Measurements from ENCODE around the gene NRARP. TPM values are rescaled to one million over a fixed set of nuclear protein-coding genes. Genes with fewer than 3 reads are reported as not detected.

NRARP gene
- total and polyA plus RNA-seq, 2 experiments from 2014 or later: 4.0 to 55.1 TPM

DNA sequence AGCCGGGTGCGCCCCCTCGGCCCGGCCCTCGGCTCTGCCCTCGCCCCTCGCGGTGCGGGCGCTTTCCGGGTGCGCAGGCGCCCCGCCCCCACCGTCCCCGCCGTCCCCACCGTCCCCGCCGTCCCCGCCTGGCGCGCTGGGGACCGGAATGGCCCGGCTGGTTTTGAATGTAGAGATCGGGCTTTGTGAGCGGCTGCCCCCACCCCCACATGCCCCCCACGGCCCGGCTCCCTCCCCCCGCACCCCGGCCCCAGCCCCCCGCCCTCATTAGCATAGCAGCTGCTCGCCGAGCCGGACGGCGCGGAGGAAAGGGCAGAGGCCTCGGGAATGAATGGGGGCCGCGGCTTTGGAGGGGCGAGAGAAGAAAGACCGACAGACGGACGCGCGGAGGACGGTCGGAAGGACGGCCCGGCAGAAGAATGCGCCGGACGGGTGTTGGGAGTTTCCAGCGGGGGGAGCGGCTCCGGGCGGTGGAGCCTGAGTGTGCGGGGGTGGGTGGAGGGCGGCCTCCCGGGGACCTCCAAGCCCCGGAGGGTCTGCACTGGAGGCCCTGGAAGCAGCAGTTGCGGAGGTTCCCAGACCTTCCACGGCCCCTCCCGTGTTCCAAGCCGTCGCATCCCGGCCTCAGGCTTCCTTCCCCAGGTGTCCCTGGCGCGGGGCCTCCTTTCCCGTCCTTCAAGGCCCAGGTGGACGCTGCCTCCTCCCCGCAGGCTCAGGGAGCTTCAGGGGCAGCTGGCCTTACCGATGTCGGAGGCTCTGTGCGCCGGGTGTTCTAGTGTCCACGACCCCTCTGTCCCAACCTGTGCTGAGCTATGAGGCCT, 6.0 kb downstream of the NRARP start (continued):
- TF ChIP-seq, protein P1, sequence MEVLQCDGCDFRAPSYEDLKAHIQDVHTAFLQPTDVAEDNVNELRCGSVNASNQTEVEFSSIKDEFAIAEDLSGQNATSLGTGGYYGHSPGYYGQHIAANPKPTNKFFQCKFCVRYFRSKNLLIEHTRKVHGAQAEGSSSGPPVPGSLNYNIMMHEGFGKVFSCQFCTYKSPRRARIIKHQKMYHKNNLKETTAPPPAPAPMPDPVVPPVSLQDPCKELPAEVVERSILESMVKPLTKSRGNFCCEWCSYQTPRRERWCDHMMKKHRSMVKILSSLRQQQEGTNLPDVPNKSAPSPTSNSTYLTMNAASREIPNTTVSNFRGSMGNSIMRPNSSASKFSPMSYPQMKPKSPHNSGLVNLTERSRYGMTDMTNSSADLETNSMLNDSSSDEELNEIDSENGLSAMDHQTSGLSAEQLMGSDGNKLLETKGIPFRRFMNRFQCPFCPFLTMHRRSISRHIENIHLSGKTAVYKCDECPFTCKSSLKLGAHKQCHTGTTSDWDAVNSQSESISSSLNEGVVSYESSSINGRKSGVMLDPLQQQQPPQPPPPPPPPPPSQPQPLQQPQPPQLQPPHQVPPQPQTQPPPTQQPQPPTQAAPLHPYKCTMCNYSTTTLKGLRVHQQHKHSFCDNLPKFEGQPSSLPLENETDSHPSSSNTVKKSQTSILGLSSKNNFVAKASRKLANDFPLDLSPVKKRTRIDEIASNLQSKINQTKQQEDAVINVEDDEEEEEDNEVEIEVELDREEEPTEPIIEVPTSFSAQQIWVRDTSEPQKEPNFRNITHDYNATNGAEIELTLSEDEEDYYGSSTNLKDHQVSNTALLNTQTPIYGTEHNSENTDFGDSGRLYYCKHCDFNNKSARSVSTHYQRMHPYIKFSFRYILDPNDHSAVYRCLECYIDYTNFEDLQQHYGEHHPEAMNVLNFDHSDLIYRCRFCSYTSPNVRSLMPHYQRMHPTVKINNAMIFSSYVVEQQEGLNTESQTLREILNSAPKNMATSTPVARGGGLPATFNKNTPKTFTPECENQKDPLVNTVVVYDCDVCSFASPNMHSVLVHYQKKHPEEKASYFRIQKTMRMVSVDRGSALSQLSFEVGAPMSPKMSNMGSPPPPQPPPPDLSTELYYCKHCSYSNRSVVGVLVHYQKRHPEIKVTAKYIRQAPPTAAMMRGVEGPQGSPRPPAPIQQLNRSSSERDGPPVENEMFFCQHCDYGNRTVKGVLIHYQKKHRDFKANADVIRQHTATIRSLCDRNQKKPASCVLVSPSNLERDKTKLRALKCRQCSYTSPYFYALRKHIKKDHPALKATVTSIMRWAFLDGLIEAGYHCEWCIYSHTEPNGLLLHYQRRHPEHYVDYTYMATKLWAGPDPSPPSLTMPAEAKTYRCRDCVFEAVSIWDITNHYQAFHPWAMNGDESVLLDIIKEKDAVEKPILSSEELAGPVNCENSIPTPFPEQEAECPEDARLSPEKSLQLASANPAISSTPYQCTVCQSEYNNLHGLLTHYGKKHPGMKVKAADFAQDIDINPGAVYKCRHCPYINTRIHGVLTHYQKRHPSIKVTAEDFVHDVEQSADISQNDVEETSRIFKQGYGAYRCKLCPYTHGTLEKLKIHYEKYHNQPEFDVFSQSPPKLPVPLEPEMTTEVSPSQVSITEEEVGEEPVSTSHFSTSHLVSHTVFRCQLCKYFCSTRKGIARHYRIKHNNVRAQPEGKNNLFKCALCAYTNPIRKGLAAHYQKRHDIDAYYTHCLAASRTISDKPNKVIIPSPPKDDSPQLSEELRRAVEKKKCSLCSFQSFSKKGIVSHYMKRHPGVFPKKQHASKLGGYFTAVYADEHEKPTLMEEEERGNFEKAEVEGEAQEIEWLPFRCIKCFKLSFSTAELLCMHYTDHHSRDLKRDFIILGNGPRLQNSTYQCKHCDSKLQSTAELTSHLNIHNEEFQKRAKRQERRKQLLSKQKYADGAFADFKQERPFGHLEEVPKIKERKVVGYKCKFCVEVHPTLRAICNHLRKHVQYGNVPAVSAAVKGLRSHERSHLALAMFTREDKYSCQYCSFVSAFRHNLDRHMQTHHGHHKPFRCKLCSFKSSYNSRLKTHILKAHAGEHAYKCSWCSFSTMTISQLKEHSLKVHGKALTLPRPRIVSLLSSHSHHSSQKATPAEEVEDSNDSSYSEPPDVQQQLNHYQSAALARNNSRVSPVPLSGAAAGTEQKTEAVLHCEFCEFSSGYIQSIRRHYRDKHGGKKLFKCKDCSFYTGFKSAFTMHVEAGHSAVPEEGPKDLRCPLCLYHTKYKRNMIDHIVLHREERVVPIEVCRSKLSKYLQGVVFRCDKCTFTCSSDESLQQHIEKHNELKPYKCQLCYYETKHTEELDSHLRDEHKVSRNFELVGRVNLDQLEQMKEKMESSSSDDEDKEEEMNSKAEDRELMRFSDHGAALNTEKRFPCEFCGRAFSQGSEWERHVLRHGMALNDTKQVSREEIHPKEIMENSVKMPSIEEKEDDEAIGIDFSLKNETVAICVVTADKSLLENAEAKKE (CRISPR knock-in tag; IDR thresholded peaks at IDR 0.05): no peak
- TF ChIP-seq, protein P2, sequence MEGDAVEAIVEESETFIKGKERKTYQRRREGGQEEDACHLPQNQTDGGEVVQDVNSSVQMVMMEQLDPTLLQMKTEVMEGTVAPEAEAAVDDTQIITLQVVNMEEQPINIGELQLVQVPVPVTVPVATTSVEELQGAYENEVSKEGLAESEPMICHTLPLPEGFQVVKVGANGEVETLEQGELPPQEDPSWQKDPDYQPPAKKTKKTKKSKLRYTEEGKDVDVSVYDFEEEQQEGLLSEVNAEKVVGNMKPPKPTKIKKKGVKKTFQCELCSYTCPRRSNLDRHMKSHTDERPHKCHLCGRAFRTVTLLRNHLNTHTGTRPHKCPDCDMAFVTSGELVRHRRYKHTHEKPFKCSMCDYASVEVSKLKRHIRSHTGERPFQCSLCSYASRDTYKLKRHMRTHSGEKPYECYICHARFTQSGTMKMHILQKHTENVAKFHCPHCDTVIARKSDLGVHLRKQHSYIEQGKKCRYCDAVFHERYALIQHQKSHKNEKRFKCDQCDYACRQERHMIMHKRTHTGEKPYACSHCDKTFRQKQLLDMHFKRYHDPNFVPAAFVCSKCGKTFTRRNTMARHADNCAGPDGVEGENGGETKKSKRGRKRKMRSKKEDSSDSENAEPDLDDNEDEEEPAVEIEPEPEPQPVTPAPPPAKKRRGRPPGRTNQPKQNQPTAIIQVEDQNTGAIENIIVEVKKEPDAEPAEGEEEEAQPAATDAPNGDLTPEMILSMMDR (conservative IDR thresholded peaks at IDR 0.05; ENCODE audit: low read depth in 2 of 2): no peak
- no peak for TF ChIP-seq EZH2phosphoT487 (IDR thresholded peaks at IDR 0.05; ENCODE audit: unreplicated experiment)

DNA sequence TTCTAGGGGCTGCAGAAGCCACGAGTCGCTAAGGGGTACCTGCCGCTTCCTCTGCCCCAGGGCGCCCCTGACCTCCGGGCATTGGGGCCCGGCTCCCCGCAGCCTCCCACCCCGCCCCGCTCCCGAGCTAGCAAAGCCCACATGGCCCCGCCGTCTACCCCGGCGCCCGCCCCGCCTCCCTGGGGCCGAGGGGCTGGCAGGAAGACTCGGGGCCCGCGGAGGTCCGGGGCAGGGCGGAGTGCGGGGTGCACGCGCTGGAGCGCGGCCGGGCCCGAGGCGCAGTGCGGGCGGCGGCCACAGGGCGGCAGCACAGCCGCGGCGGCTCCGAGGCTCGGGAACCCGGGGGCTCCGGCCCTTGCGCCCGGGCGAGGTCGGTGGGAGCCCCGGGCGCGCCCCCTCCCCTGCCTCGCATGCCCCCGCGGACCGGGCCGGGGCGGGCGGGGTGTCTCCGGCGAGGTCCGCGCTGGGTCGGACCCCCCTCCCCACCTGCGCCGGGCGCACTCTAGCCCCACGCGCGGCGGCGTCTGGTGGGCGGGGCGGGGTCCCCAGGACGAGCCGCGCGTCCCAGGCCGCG, 6.7 kb downstream of the NRARP start:
- Mint-ChIP-seq H3K4me3 (peak overlapping the region; percentile 60; the same call in 2 of the 3 replicates), H3K9me3 (peaks cover 9% of the 10 kb centered on the region), H3K36me3 (ENCODE audit: low read depth) (peaks cover 4% of the 10 kb centered on the region; the same call in 2 of the 3 replicates), H3K27ac (no peak overlapping the region), H3K27me3 (ENCODE audit: insufficient read depth, low read depth, poor library complexity) (peaks cover 26% of the 10 kb centered on the region), H3K4me1 (peaks cover 38% of the 10 kb centered on the region)
- H2AFZ ChIP-seq: peak overlapping the region; percentile 89
- H3K27ac ChIP-seq (ENCODE audit: low read depth): no peak overlapping the region
- peak; percentile 41 for ATAC-seq
- TF ChIP-seq CREB1 (CRISPR knock-in tag; IDR thresholded peaks at IDR 0.05; ENCODE audit: low read depth): no peak
- TF ChIP-seq EZH2phosphoT487 (IDR thresholded peaks at IDR 0.05; ENCODE audit: unreplicated experiment): no peak
- no peak for TF ChIP-seq ZNF331 (CRISPR knock-in tag; IDR thresholded peaks at IDR 0.05; ENCODE audit: low read depth)
- no peak for TF ChIP-seq EZH2 (IDR thresholded peaks at IDR 0.05; ENCODE audit: low read depth, unreplicated experiment)
- TF ChIP-seq, protein P2 (conservative IDR thresholded peaks at IDR 0.05; ENCODE audit: low read depth in 2 of 2): peak in 1 of 2 experiments; percentile 66; a peak in 2 of 4 replicates
- TF ChIP-seq JUNB (IDR thresholded peaks at IDR 0.05; ENCODE audit: unreplicated experiment): no peak
- TF ChIP-seq, protein P3, sequence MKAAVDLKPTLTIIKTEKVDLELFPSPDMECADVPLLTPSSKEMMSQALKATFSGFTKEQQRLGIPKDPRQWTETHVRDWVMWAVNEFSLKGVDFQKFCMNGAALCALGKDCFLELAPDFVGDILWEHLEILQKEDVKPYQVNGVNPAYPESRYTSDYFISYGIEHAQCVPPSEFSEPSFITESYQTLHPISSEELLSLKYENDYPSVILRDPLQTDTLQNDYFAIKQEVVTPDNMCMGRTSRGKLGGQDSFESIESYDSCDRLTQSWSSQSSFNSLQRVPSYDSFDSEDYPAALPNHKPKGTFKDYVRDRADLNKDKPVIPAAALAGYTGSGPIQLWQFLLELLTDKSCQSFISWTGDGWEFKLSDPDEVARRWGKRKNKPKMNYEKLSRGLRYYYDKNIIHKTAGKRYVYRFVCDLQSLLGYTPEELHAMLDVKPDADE (IDR thresholded peaks at IDR 0.05): no peak
- H3K4me1 ChIP-seq (ENCODE audit: insufficient read depth): peaks cover 31% of the 10 kb centered on the region
- H3F3A ChIP-seq (replicated peaks; ENCODE audit: low read depth): peaks cover 26% of the 10 kb centered on the region
- peaks cover 11% of the 10 kb centered on the region for H4K20me1 ChIP-seq (replicated peaks; ENCODE audit: insufficient read depth)
- H3K4me2 ChIP-seq: peak overlapping the region; percentile 78
- DNase-seq (ENCODE audit: low spot score): peak; percentile 78
- H3K27me3 ChIP-seq (ENCODE audit: insufficient read depth): peaks cover 29% of the 10 kb centered on the region
- no peaks in the 10 kb centered on the region for H3K9me2 ChIP-seq (ENCODE audit: insufficient read depth)
- no peaks in the 10 kb centered on the region; the same call in 1 of the 2 replicates for H3K79me2 ChIP-seq (replicated peaks; ENCODE audit: insufficient read depth)
- H3K4me3 ChIP-seq: peak overlapping the region; percentile 55; the same call in 1 of the 2 replicates
- no peaks in the 10 kb centered on the region for H3K36me3 ChIP-seq (ENCODE audit: insufficient read depth)
